Measurements from ENCODE around the gene IGSF23. TPM values are rescaled to one million over a fixed set of nuclear protein-coding genes. Genes with fewer than 3 reads are reported as not detected.

IGSF23 gene
- total RNA-seq, 1 donor from 2014 or later, result not detected

DNA sequence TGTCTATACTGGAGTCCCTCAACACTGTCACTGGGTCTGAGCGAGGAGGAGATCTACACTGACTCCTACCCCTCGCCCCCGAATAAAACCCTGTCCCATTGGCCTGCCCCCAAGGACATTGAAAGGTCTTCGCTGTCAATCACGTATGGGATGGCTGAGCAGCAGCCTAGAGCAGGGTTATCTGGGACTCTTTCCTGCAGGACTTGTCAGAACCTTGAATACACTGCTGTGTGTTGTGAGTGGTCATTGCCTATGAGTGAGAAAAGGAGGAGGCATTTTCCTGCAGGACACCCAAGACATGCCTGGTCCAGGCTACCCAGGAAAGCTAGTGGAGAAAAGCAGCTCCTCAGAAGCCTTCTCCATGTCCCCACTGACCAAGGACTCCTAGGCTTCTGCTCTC, 40.0 kb downstream of the IGSF23 start:
- DNase-seq (no peak), ATAC-seq (ENCODE audit: low read depth) (no peak)
- ChIA-PET CTCF (interaction anchor here (1.9 to 2.1 kb wide), 2 partner anchors 69 to 70 kb away, joined by 8 to 15 read pairs; no protein-coding TSS in a partner anchor), POLR2A (no interaction called here)
- intact Hi-C loops (cut with micrococcal nuclease), result no loop called here
- TF ChIP-seq, protein P1, sequence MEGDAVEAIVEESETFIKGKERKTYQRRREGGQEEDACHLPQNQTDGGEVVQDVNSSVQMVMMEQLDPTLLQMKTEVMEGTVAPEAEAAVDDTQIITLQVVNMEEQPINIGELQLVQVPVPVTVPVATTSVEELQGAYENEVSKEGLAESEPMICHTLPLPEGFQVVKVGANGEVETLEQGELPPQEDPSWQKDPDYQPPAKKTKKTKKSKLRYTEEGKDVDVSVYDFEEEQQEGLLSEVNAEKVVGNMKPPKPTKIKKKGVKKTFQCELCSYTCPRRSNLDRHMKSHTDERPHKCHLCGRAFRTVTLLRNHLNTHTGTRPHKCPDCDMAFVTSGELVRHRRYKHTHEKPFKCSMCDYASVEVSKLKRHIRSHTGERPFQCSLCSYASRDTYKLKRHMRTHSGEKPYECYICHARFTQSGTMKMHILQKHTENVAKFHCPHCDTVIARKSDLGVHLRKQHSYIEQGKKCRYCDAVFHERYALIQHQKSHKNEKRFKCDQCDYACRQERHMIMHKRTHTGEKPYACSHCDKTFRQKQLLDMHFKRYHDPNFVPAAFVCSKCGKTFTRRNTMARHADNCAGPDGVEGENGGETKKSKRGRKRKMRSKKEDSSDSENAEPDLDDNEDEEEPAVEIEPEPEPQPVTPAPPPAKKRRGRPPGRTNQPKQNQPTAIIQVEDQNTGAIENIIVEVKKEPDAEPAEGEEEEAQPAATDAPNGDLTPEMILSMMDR (IDR thresholded peaks at IDR 0.05), result no peak
- no peak overlapping the region for H3K4me3 Mint-ChIP-seq
- no peaks in the 10 kb centered on the region for H3K9me3 Mint-ChIP-seq
- no peaks in the 10 kb centered on the region for H3K36me3 Mint-ChIP-seq (ENCODE audit: low read depth)
- H3K4me1 Mint-ChIP-seq, result peaks cover 21% of the 10 kb centered on the region
- no peak overlapping the region for H3K27ac Mint-ChIP-seq
- H3K27me3 Mint-ChIP-seq, result no peaks in the 10 kb centered on the region

DNA sequence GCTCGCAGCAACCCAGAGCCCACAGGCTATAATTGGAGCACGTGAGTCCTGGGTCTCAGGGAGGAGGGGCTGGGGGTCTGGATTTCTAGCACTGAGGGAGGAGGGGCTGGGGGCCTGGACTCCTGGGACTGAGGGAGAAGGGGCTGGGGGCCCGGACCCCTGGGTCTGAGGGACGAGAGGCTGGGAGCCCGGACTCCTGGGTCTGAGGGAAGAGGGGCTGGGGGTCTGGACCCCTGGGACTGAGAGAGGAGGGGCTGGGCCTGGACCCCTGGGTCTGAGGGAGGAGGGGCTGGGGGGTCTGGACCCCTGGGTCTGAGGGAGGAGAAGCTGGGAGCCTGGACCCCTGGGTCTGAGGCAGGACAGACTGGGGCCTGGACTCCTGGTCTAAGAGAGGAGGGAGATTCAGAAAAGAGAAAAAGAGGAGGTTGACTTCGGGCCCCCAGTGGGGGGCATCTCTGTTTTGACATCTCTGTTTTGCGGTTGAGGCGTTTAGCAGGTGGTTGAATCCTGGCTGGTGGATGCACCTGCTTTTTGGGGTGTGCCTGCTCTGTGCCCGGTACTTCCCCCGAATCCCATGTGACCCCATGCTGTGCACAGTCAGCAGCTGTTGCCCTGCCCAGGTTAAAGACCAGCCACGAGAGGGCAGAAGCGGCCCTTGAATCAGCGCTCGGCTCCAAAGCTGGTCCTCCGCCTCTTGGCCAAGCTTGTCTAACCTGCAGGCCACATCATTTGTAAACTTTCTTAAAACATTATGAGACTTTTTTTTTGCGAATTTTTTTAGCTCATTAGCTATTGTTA, 40.8 kb downstream of the IGSF23 start:
- Mint-ChIP-seq H3K4me1 (peaks cover 21% of the 10 kb centered on the region), H3K36me3 (ENCODE audit: low read depth) (no peaks in the 10 kb centered on the region), H3K9me3 (no peaks in the 10 kb centered on the region), H3K4me3 (no peak overlapping the region), H3K27ac (peak overlapping the region; percentile 53), H3K27me3 (no peaks in the 10 kb centered on the region)
- ChIA-PET CTCF (interaction anchor here (0.5 to 2.1 kb wide), 20 partner anchors 9 to 685 kb away, joined by 3 to 16 read pairs (median 4); partner anchors contain the start of gene IGSF23), POLR2A (interaction anchor here (0.7 to 1.1 kb wide), 6 partner anchors 31 to 512 kb away, joined by 3 to 10 read pairs (median 3); no protein-coding TSS in a partner anchor)
- TF ChIP-seq, protein P1 (IDR thresholded peaks at IDR 0.05), result no peak
- DNase-seq, result peak; percentile 62
- peak; percentile 94 for ATAC-seq (ENCODE audit: low read depth)
- intact Hi-C loops (cut with micrococcal nuclease), result loop anchor here (1.0 to 2.0 kb wide), 3 partner anchors 39 to 116 kb away; no protein-coding TSS in a partner anchor

DNA sequence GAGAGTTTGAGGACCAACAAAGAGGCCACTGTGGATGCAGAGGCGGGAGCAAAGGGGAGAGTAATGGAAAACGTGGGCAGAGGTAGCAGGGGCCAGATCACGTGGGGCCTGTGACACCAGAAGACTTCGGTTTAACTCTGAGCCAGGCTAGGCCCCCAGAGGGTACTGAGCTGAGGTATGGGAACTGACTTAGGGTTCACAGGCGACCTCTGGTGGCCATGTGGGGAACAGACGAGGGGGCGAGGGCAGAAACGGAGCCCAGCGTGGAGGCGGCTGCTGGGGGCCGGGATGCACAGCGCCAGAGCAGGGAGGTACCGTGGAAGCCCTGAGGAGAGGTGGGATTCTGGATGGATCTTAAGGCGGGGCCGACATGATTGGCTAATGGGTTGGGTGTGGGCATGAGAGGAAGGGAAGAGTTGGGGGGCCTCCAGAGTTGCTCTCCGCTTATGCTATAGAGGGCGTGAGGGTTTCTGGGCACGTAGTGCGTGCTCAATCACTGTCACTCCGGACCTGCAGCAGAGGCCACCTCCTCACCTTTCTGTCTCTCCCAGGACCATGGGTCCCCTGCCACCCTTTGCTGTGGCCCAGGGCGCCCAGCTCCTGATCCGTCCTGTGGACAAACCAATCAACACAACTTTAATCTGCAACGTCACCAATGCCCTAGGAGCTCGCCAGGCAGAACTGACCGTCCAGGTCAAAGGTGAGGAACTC, 44.0 kb downstream of the IGSF23 start:
- POLR2A ChIA-PET, result no interaction called here
- TF ChIP-seq, protein P1 (IDR thresholded peaks at IDR 0.05), result no peak
- Mint-ChIP-seq H3K36me3 (ENCODE audit: low read depth) (no peaks in the 10 kb centered on the region), H3K4me1 (peaks cover 21% of the 10 kb centered on the region), H3K27ac (no peak overlapping the region), H3K4me3 (no peak overlapping the region), H3K9me3 (no peaks in the 10 kb centered on the region), H3K27me3 (no peaks in the 10 kb centered on the region)
- intact Hi-C loops (cut with micrococcal nuclease), result loop anchor here (1.0 kb wide), 3 partner anchors 80 to 188 kb away; no protein-coding TSS in a partner anchor
- CTCF ChIA-PET, result interaction anchor here (0.7 to 1.6 kb wide), 7 partner anchors 18 to 446 kb away, joined by 3 to 11 read pairs (median 4); no protein-coding TSS in a partner anchor
- DNase-seq (peak; percentile 58), ATAC-seq (ENCODE audit: low read depth) (peak; percentile 70)

DNA sequence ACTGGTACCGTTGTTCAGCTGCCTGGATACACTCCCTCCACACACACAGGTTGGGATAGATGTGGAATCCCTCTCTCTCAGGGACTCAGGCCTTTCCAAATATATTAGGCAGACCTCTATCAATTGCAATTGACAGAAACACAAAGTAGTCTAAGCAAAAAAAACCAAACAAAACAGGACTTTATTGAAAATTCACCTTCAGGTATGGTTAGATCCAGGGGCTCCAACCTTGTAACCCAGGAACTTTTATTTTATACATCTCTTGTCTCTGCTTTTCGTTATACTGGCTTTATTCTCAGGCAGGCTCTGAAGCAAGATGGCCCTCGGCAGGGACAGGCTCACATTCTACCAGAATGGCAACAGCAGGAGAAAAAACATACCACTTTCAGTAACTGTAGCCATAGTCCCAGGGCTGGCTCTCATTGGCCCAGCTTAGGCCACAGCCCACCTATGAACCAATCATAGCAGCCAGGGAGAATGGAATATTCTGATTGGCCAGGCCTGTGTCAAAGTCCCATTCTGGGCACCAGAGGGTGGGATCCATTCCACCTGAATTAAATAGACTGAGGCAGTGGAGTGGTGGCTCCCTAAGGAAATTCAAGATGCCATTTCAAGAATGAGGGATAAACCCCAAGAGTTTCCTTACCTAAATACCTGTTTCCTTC, 44.8 kb downstream of the IGSF23 start:
- TF ChIP-seq, protein P1 (IDR thresholded peaks at IDR 0.05), result no peak
- Mint-ChIP-seq H3K36me3 (ENCODE audit: low read depth) (no peaks in the 10 kb centered on the region), H3K4me3 (no peak overlapping the region), H3K9me3 (no peaks in the 10 kb centered on the region), H3K4me1 (peaks cover 21% of the 10 kb centered on the region), H3K27me3 (peaks cover 1% of the 10 kb centered on the region), H3K27ac (no peak overlapping the region)
- ChIA-PET CTCF (interaction anchor here (1.1 to 1.5 kb wide), 3 partner anchors 66 to 445 kb away, joined by 3 to 8 read pairs (median 3); no protein-coding TSS in a partner anchor), POLR2A (no interaction called here)
- ATAC-seq (ENCODE audit: low read depth), result no peak
- no peak for DNase-seq
- intact Hi-C loops (cut with micrococcal nuclease), result no loop called here

Data from activated B cell treated with CpG ODN at 0.5 μM for 24 hours (primary cell).